Measurements from ENCODE around the gene PCDH15.

Gene PCDH15

DNA sequence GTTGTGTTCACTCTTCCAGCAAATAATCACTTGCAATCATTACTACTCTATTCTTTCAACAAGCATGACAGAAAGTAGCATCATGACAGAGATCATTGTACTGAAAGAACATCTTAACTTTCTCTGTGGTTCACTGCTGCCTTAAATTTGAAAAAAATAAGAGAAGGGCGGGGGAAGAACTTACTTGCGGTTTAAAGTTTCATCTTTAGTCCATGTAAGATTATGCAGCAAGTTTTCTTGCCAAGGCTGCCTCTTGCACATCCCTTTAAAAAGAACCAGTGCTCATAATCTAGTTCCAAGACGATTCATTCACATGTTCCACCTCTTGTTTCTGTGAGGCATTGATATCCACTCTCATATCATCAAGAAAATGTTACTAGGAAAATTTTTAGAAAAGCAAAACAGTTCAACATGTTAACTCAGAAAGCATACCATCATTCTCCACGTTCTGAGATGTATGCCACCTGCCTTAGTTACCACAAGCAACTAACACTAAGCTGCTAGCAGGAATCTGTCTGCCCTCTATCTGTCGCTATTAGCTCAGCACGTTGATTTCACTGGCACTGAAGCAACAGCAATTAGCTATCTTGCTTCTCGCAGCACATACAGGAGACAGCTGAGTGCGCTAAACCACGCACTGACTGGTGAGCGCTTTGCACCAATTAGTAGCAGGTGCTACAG lies at the start of gene PCDH15:
PCDH15 (minus strand) TSS at position 491 of the 681 bp plus-strand sequence. CDS start 136,969 bp downstream, outside the sequence.
- DNase-seq = no peak

DNA sequence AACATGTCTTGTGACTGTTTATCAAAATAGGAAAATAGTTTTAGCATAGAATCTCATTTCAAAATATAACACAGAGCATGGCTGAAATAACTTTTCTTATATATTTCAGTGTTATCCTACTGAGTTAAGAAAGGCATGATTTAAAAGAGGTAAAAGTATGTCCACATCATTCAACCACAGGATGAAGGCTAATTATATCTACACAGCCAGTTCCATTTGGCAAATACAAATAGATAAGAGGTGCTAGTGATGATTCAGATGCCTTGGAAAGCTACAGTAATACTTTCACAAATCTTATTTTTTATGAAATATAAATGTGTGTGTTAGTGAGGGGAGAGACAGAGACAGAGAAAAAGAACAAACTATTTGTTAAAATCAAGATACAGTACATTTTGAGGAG lies 42.9 kb upstream of the PCDH15 start:
- DNase-seq = no peak

DNA sequence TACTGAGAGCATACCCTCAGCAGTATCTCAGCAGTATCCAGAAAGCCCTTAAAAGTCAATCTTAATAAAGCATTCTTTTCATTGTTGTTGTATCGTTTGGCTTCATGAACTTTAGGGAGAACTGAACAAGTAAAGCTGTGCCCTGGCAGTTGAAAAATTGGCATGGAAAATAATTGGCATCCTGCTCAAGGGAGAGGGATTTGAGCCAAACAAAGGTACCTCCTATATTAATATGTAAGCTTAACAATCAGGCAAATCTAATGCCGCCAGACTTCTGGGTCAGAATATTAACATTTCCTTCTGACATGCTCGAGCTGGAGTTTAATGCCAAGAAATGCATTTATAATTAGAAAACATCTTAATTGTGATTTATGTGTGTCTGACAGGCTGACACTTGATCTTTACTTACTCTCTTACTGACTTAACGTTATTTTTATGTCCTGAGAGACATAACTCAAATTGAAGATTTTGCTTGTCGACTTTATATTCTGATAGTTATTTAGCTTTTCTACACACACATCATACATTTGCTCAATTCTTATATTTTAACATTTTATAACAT lies 42.1 kb upstream of the PCDH15 start:
- DNase-seq = no peak

DNA sequence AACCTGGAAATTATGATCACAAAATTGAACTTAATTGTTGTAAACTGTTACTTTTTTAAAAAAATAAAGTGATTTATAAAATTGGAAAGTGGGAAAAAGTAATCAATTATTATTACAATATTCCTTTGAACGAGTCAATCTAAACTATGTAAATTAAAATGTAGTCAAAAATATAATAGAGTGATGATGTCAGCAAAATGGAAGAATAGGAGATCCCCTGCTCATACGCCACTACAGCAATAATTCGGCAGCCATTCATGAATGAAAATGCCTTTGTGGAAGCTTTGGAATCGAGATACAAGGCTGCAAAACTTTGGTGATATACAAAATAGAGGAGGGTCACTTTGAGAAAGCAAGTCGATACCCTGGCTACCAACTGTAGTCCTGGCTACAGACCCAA lies 36.4 kb upstream of the PCDH15 start:
- no peak for DNase-seq

DNA sequence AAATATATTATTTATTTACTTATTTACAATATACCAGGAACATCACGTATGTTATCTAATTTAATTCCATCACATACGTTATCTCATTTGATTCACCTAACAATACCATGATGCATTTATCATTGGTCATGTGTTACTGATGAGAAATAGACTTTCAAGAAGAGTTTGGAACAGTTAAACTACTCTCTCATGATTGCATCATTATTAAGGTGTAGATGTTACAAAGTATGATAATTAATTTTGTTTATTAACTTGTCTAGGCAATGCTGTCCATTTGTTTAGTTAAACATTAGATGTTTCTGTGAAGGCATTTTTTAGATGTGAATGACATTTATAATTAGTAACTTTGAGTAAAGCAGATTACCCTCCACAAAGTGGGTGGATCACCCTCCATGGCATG lies 32.0 kb upstream of the PCDH15 start:
- no peak for DNase-seq

DNA sequence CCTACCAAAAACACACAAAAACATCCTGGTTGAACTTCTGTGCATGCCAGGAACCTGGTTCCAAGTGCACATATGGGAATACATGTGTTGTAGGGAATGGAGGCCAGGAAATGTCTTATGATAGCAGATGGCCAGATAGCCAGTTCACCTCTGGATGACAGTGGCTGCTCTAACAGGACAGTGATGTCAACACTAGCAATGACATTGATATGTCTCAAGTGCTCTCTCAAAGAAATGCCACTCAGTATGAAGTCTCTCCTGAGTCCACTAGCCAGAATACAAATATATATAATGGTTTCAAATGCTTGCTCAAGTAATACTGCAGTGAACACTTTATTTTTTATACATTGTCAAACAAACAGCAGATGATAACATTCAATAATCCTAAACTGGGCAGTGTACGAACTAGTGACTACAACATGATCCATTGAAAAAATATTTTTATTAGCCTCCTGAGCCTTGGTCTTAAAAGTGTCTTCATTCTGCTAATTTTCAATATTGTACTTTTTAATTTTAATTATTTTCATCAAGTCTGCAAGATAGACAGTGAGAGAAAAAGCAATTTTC lies 26.0 kb upstream of the PCDH15 start:
- no peak for DNase-seq

DNA sequence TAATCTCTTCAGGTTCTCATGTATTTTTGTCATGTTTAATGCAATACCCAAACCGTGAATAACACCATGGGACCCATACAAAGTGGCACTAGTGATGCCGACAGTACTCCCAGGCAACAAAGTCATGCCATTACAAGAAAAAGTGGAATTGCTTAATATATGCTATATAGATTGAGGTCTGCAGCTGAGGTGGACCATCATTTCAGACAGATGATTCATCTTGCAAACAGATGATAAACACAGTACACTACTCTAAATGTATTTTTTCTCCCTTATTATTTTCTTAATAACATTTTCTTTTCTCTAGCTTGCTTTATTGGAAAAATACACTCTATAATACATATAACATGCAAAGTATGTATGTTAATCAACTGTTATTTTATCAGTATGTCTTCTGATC lies 14.6 kb upstream of the PCDH15 start:
- no peak for DNase-seq

DNA sequence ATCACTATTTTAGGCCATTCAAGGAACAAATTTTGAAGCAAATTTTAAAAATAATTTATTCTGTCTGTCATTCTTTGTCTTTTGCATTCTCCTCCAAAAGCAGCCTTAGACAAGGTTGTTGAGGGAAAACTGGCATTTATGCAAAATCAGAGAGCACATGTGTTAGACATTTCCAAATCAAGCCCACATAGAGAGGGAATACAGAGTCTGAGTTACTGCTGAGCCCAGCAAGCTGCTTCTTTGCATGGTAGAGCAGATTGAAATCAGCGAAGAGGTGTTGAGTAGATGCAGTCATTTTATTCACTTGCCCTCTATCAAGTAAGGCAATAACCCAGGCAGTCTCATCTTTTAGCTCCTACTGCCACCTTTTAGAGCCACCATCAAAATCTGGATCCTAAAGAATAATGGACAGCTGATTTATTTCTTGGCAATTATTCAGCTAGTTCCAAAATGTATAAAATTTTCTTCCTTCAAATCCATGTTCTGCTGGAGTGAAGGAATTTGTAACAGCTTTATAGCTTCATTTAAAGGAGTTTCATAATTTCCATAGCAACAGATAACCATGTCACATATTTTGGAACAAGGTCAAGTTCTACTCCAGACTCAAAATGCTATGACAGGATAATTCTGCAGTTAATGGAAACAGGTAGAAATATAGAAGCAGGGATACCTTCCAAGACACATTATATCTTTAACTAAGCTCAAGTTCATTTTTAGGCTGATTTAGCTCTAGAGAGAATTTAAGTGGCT lies 7.3 kb upstream of the PCDH15 start:
- no peak for DNase-seq

DNA sequence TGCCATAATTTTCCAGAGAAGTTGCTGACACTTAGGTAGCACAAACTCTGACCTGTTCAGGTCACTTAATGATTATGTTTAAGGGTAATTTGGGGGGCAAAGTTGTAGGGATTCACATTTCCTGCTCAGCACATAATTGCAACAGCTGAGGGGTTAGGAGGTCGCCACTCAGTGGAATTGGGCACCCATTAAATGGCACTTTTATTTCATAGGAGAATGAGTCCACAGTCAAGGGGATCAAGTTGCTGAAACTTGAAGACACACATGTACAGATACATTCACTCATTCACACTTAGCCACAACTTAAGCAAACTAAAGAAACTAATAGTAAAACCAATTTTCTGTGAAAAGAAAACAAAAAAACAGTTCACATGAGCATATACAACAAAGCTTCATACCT lies 1.5 kb downstream of the PCDH15 start:
- no peak for DNase-seq

DNA sequence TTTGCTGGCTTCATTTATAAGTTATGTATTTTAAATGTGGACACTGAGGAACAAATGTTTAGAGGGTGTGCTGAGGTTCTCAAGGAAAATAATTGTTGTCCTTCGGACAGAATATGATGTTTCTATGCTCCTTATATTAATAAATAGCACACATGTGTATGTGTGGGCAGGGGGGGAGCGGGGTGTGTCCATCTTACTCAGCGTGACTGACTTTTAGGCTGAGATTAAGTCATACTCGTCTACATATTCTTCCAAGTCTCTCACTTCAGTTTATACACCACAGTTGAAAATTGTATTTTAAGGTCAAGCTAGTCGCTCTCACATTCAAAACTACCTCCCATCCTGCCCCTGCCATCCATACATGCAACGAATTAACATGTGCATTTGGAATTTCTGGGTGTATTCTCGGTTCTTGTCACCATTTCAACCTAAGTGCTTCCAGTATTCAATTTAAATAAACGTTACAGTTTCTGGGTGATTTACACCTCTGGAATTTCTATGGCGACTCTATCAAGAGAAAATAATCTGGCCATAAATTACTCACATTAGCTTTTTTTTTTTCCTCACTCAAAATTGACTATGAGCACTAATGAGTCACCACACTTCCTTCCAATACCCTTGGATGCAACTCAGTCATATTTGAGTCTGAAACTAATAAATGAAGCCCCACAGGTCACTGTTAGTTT lies 3.3 kb downstream of the PCDH15 start:
- no peak for DNase-seq

DNA sequence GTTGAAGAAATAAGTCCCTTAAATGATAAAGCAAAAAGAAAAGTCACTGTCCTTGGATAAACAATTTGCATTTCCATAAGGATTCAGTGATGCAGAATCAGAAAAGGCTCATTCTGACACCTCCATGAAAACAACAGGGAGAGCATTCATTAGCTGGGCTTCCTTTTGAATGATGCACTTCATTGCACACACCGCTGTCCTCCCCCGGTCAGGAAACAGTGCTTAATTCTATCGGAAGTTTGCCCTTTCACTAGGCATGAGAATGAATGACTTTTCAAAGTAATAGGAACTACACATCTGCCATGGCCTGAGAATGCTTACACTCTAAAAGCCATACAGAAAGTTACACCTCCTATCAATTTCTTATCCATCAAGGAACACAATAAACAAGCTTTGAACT lies 4.2 kb downstream of the PCDH15 start:
- no peak for DNase-seq

DNA sequence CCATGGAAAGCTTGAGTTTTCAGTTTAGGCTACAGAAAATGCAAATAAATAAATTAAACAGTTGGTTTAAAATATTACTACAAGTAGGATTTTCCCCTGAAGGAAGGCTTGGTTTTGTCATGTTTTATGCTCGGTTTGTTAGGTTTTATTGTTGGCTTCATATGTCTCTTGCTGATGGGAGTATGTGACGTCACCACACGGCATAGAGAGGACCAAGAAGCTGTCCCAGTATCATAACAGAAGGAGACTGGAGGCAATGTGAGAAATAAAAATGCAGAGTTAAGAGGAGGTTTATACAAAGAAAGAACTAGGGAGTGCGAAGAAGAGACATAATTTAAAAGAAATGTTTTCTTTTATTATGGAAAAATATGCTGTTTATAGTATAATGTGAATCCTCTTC lies 24.4 kb downstream of the PCDH15 start:
- no peak for DNase-seq

DNA sequence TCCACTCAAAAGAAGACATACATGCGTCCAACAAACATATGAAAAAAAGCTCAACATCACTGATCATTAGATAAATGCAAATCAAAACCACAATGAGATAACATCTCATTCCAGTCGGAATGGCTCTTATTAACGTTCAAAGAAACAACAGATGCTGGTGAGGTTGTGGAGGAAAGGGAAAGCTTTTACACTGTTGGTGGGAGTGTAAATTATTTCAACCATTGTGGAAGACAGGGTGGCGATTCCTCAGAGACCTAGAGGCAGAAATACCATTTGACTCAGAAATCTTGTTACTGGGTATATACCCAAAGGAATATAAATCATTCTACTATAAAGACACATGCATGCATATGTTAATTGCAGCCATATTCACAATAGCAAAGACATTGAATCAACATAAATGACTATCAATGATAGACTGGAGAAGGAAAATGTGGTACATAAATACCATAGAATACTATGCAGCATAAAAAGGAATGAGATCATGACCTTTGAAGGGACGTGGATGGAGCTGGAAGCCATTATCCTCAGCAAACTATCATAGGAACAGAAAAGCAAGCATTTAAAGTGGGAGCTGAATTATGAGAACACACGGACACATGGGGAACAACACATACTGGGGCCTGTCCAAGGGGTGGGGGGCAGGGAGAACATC lies 28.4 kb downstream of the PCDH15 start:
- DNase-seq = no peak

DNA sequence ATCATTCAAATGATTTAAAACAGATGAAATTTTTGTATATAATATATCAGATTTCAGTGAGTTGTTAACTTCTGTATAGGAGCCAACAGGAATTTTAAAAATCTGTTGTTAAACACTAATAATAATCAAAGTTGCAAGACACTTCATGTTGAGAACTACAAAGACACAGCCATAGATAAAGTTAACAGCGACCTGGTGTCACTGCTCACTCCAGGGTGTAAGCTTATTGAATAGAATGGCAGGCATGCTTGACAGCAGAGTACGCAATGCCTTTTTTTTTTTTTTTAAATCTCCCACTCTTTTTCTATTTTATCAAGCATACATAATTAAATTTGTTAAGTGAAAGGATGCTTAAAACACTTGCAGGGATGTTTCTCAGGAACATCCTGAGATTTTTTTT lies 32.0 kb downstream of the PCDH15 start:
- DNase-seq = no peak

DNA sequence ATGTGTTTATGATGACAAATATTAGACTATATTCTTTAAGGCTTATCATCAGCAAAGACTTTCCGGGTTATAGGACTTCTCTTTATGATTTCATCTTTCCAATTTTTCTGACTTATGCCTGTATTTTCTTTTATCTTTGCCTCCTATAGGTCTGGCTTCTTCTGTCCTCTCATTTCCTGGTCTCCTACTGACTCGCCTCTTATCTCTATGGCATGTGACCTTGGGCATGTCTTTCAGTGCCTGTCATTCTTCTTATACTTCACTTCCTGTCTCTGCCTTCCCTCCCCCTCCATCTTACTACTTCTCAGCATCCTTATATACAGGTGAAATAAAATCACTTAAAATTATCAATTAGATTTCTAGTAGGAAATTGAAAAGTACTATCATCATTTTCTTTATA lies 42.2 kb downstream of the PCDH15 start:
- no peak for DNase-seq

DNA sequence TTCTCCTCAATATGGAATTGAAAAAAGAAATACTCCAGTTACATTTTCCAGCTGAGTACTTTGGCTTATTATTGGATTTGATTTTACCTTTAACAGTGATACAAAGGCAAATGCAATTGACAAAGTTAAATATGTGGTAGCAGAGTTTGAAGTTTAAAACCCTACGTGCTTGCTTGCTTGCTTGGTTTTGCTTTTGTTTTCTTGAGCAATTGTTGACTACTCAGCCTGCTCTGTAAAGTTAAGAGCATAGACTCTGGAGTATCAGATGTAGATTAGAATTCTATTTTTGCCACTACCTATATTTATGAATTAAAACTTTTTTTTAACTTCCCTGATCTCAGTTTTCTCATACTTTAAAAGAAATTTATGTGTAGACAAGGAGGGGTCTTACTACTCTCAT lies 51.4 kb downstream of the PCDH15 start:
- DNase-seq = no peak

DNA sequence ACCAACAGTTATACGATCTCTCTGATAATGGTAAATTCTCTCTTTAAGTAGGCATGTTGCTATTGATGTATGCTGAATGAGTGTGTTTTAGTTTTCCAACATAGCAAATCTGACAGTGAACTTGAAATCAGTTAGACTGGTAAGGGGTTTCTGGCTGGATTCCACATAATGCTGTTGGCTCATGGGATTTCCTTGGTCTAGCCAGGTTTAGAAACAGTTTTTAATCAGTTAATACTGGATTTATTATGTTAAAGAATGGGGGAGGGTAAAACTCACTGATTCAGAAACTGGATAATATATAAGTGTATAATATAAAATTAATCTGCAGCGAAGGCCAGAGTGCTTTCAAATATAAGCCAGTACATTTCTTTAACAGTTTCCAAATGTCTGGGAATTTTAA lies 55.6 kb downstream of the PCDH15 start:
- DNase-seq = no peak

DNA sequence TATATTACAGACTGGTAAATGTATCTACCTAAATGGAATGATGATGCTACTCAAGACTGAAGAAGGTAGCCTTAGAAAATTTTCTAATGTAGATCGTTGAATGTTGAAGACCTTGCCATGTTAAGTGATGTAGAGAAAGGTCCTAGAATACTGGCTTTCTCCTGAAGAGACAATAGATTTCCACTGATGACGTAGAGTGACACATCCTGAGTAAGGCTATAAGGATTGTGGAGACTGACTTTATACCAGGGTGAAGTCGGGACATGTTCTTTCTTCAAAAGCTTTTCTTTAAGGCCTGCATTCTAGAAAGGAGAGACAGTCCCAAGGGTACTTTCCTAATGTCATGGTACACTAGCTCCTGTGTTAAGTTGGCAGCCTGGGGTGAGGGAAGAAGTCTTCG lies 58.6 kb downstream of the PCDH15 start:
- DNase-seq = no peak

DNA sequence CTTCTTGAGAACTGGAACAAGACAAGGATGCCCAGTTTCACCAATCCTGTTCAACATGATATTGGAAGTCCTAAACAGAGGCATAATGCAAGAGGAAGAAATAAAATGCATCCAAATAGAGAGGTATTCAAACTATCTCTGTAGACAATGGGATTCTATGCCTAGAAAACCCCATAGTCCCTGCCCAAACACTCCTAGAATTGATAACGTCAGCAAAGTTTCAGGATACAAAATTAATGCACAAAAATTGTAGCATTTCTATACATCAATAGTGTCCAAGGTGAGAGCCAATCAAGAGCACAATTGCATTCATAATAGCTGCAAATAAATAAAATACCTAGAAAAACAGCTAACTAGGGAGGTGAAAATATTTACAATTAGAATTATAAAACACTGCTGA lies 72.5 kb downstream of the PCDH15 start:
- DNase-seq = no peak

DNA sequence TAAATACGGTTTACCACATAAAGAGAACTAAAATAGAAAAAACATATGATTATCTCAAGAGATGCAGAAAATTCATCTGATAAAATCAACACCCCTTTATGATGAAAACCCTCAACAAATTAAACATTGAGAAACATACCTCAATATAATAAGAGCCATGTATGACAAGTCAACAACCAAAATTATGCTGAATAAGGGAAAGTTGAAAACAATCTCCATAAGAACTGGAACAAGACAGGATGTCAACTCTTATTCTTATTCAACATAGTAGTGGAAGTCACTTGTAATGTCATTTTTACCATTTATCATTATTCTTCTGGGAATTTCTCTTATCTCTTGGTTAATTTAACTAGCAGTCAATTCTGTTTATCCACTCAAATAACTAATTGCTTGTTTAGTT lies 79.0 kb downstream of the PCDH15 start:
- no peak for DNase-seq

DNA sequence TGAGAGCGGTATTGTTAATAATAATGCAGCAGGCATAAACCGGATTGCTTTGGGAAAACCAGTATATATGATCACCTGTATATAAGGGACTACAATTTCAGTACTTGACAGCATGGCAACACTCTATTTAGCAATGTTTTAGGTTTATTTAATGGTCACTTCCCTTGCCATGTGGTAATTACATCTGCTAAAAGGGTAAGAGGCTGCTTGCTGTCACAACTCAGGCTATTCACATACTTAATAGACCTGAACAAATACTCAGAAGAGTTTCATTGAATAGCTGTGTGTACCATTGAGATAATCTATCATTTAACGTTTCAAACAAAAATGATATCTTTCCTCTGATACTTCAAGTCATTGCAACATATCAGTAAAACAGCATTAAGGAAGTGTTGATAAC lies 90.1 kb downstream of the PCDH15 start:
- DNase-seq = no peak

DNA sequence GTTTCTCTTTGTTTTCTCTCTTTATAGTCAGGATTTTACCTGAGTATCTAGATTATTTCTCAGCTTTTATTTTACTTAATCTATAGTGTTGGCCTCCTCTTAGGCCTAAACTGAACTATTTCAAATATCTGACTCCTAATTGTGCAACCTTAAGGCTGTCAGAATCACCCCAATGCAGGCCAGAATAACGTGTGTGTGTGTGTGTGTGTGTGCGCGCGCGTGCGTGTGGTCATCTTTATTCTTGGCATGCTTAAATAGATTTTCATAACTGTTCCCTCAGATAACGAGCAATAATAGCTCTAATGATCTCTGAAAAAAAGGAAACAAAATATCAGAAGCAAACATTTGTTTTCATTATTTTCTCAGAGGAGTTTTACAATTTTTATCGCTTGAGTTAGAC lies 92.4 kb downstream of the PCDH15 start:
- no peak for DNase-seq

DNA sequence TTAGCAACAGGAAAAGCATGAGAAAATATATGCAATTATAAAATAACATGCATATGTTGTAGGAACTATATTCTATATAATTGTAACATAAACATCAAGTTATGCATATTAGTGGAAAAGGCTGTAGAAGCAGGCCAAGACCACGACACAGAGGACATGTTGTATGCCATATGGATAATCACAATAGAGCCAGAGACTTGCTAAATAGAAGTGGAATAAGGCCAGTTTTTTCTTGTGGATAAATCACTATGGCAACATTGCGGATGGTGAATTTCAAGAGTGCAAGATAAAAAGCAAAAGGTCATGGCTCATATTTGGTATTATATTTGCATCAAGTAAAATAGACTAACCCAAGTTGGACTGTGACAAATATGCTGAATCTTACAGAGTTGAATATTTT lies 93.0 kb downstream of the PCDH15 start:
- no peak for DNase-seq
